Osteocyte (in vitro differentiated cells): Measurements from ENCODE around the gene ENDOU. TPM values are rescaled to one million over a fixed set of nuclear protein-coding genes. Genes with fewer than 3 reads are reported as not detected.

Experiments used
- DNase-seq: peaks from one replicate; pipeline ENCODE4 v3.0.0; 2021; ENCODE audit warnings: mixed read lengths; ENCODE audit not compliant: unreplicated experiment; ENCODE audit errors: extremely low spot score
- H3K27ac Mint-ChIP-seq: one replicate; pipeline ENCODE4 v1.8.0; 2021; ENCODE audit warnings: mild to moderate bottlenecking, mixed read lengths; ENCODE audit not compliant: unreplicated experiment
- H3K27me3 Mint-ChIP-seq: one replicate; pipeline ENCODE4 v1.8.0; 2021; ENCODE audit warnings: mixed read lengths; ENCODE audit not compliant: unreplicated experiment
- H3K36me3 Mint-ChIP-seq: one replicate; pipeline ENCODE4 v1.8.0; 2021; ENCODE audit warnings: mixed read lengths; ENCODE audit not compliant: unreplicated experiment
- H3K4me1 Mint-ChIP-seq: one replicate; pipeline ENCODE4 v1.8.0; 2021; ENCODE audit warnings: mixed read lengths; ENCODE audit not compliant: unreplicated experiment
- H3K4me3 Mint-ChIP-seq: one replicate; pipeline ENCODE4 v1.8.0; 2021; ENCODE audit warnings: mild to moderate bottlenecking, moderate library complexity, mixed read lengths; ENCODE audit not compliant: unreplicated experiment
- H3K9me3 Mint-ChIP-seq: one replicate; pipeline ENCODE4 v1.8.0; 2021; ENCODE audit warnings: mixed read lengths; ENCODE audit not compliant: unreplicated experiment
- CTCF ChIP-seq: fragments of 200-600 bp; sonication (generic); IDR thresholded peaks from 2 replicates; pipeline ENCODE4 v1.5.0; 2021; ENCODE audit warnings: antibody characterized with exemption, mild to moderate bottlenecking, moderate library complexity
- total RNA-seq: library from RNA; stranded (reverse); gene quantifications from 2 replicates; pipeline ENCODE4 v1.2.1, GENCODE V29; 2021

Gene ENDOU
- total RNA-seq, 1 donor from 2014 or later, result not detected

DNA sequence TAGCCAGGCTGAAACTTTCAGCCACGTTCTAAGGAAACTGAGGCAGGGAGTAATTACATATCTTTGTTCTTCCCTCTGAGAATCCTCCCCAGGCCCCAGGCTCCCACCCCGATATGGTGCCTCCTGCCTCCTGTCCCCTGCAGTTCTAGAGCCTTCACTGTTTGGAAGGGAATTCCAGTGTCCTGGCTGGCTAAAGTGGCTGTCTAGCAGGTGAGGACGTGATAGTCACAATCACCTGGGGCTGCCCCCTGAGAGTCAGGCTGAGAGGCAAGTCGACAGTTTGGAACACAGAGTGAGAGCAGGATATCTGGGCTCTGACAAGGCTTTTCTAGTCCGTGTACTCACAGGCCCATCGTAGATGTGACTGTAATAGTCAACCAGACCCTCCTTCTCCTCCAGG is 13.1 kb downstream of the ENDOU start:
- no peaks in the 10 kb centered on the region for H3K9me3 Mint-ChIP-seq
- no peak for DNase-seq
- TF ChIP-seq CTCF, result no peak
- no peak overlapping the region for H3K4me3 Mint-ChIP-seq
- H3K4me1 Mint-ChIP-seq, result peaks cover 12% of the 10 kb centered on the region
- no peak overlapping the region for H3K27ac Mint-ChIP-seq
- H3K27me3 Mint-ChIP-seq, result no peaks in the 10 kb centered on the region
- no peaks in the 10 kb centered on the region for H3K36me3 Mint-ChIP-seq

DNA sequence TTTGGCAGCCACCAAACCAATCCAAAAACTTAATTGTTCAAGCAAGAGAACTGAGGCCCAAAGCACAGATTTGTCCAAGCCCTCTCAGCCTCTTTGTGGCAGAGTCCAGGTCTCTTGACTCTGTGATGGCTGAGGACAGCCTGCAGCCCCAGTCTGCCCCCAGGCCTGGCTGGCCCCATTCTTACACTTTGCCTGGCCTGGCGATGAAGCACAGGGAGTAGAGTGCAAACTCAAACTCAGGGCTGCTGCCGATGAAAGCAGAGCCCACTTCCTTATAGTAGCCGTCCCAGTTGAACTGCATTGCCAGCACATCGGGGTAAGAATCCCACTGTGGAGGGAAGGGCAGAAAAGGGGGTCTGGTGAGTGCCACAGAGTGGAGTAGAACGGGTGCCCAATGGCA is 13.8 kb downstream of the ENDOU start:
- H3K27me3 Mint-ChIP-seq, result no peaks in the 10 kb centered on the region
- H3K4me1 Mint-ChIP-seq, result peaks cover 9% of the 10 kb centered on the region
- H3K27ac Mint-ChIP-seq, result no peak overlapping the region
- no peak overlapping the region for H3K4me3 Mint-ChIP-seq
- no peaks in the 10 kb centered on the region for H3K36me3 Mint-ChIP-seq
- DNase-seq, result peak; percentile 78
- TF ChIP-seq CTCF, result no peak
- no peaks in the 10 kb centered on the region for H3K9me3 Mint-ChIP-seq

GRCh38 chr12:47710278-47710677 is 15.0 kb downstream of the ENDOU start:
- Mint-ChIP-seq H3K9me3 (no peaks in the 10 kb centered on the region), H3K27ac (no peak overlapping the region), H3K4me3 (no peak overlapping the region), H3K4me1 (peaks cover 11% of the 10 kb centered on the region), H3K27me3 (no peaks in the 10 kb centered on the region), H3K36me3 (no peaks in the 10 kb centered on the region)
- TF ChIP-seq CTCF, result no peak
- DNase-seq, result no peak

DNA sequence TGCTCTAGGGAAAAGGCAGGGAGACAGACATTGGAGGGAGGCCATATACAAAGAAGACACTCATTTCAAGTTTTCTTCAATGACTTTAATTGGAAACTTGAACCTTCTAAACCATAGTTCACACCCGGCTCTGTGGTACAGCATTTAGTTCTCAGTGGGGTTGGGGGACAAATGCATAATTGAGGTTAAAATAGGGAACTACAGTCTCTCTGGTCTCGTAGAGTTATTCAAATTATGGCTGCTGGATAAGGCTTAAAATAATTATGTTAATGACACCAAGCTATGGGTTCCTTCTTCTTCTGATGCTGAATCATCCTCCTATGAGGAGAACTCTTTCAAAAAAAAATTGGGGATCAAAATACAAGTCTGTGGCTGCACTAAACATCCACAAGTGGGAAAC is 15.6 kb downstream of the ENDOU start:
- Mint-ChIP-seq H3K4me1 (peaks cover 16% of the 10 kb centered on the region), H3K36me3 (no peaks in the 10 kb centered on the region), H3K27ac (no peak overlapping the region), H3K9me3 (no peaks in the 10 kb centered on the region), H3K27me3 (no peaks in the 10 kb centered on the region), H3K4me3 (no peak overlapping the region)
- TF ChIP-seq CTCF, result no peak
- no peak for DNase-seq

DNA sequence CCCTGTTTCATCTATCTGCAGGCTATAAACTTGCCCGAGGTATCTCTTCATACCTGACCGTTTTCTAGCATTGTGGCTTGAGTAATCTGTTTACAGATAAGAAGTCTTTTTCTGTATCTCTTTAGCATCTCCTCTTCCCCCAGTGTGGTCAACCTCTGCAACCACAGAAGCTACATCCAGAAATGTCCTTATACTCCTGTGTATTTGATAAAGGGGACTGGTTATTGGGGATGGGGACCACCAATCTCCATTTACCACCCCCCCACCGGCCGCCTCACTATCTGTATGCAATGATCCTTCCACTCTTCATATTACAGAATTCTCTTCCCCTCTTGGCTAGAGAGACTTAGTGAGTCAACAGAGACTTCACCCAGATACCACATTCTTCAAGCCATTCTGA is 16.1 kb downstream of the ENDOU start:
- TF ChIP-seq CTCF, result no peak
- Mint-ChIP-seq H3K4me3 (no peak overlapping the region), H3K27me3 (no peaks in the 10 kb centered on the region), H3K9me3 (no peaks in the 10 kb centered on the region), H3K4me1 (peaks cover 16% of the 10 kb centered on the region), H3K36me3 (no peaks in the 10 kb centered on the region), H3K27ac (no peak overlapping the region)
- DNase-seq, result no peak
